NCI-H82 treated with DMSO at 0.1 percent for 48 hours (cell line): ENCODE data around the gene DACT3.
A peak's percentile ranks its signal among the peaks of the same experiment; 100 is the strongest.

Source experiments
- DNase-seq: peaks from one replicate; lab custom pipeline; 2025; ENCODE audit not compliant: unreplicated experiment; lab: John Stamatoyannopoulos, UW

Gene DACT3

GRCh38 chr19:46614114-46614722 is 46.8 kb downstream of the DACT3 start:
- peak; percentile 77 for DNase-seq

GRCh38 chr19:46613525-46613924 is 47.5 kb downstream of the DACT3 start:
- DNase-seq: no peak

GRCh38 chr19:46611776-46612175 is 49.2 kb downstream of the DACT3 start:
- DNase-seq: no peak

GRCh38 chr19:46610851-46611770 is 49.9 kb downstream of the DACT3 start:
- no peak for DNase-seq

- DNase-seq: no peak
These were observed 50.6 kb downstream of the DACT3 start for GRCh38 chr19:46610413-46610775.

GRCh38 chr19:46609511-46610412 is 51.2 kb downstream of the DACT3 start:
- no peak for DNase-seq

- DNase-seq: no peak
These were observed 52.2 kb downstream of the DACT3 start for GRCh38 chr19:46608581-46609345.

GRCh38 chr19:46608178-46608577 is 52.8 kb downstream of the DACT3 start:
- DNase-seq: no peak

- DNase-seq: no peak
These were observed 53.5 kb downstream of the DACT3 start for GRCh38 chr19:46607448-46607841.

GRCh38 chr19:46606681-46607447 is 54.1 kb downstream of the DACT3 start:
- no peak for DNase-seq

- DNase-seq: no peak
These were observed 55.0 kb downstream of the DACT3 start for GRCh38 chr19:46606019-46606418.

- DNase-seq: no peak
These were observed 55.6 kb downstream of the DACT3 start for GRCh38 chr19:46605356-46605821.

GRCh38 chr19:46604781-46605355 is 56.1 kb downstream of the DACT3 start:
- DNase-seq: no peak

- no peak for DNase-seq
These were observed 57.2 kb downstream of the DACT3 start for GRCh38 chr19:46603752-46604231.

GRCh38 chr19:46603195-46603637 is 57.8 kb downstream of the DACT3 start:
- DNase-seq: no peak

- no peak for DNase-seq
These were observed 58.4 kb downstream of the DACT3 start for GRCh38 chr19:46602392-46603194.

GRCh38 chr19:46601318-46602224 is 59.4 kb downstream of the DACT3 start, which contains the start of gene CALM3:
Gene CALM3, plus strand, starts transcription at chr19:46601330. Its CDS starts 105 bp downstream, at chr19:46601435.
- DNase-seq: peak; percentile 31
